Keratinocyte (primary cell): Measurements from ENCODE around the gene SMIM35. TPM values are rescaled to one million over a fixed set of nuclear protein-coding genes. Genes with fewer than 3 reads are reported as not detected.

Experiments used
- DNase-seq: peaks from one replicate; pipeline ENCODE4 v3.0.0-alpha.2; 2011; ENCODE audit warnings: low read depth, missing footprints, low spot score
- FAIRE-seq: peaks from 2 replicates; lab custom pipeline; 2011; peaks lifted over from hg19 to GRCh38; lab: Jason Lieb, UNC
- H2AFZ ChIP-seq: 2 replicates; pipeline ENCODE4 v1.6.0; 2012; ENCODE audit warnings: low read length, control low read depth, inconsistent platforms; ENCODE audit not compliant: control insufficient read depth
- H3K27ac ChIP-seq: 2 replicates; pipeline ENCODE4 v1.5.1; 2011; ENCODE audit warnings: low read length; ENCODE audit not compliant: control insufficient read depth, insufficient read depth
- H3K27me3 ChIP-seq: 3 replicates; pipeline ENCODE4 v1.6.0; 2011; ENCODE audit warnings: low read length; ENCODE audit not compliant: control insufficient read depth, insufficient read depth; ENCODE audit errors: extremely low read depth
- H3K36me3 ChIP-seq, 2 experiments: 2 replicates in 1 of 2; 3 replicates in 1 of 2; pipeline ENCODE4 v1.5.1; 2011; ENCODE audit warnings: low read length in 2 of 2, mild to moderate bottlenecking in 1 of 2; ENCODE audit not compliant: control insufficient read depth in 2 of 2, insufficient read depth in 2 of 2; ENCODE audit errors: extremely low read depth in 1 of 2
- H3K4me1 ChIP-seq: 3 replicates; pipeline ENCODE4 v1.5.1; 2011; ENCODE audit warnings: low read length; ENCODE audit not compliant: control insufficient read depth, insufficient read depth; ENCODE audit errors: extremely low read depth
- H3K4me2 ChIP-seq: 3 replicates; pipeline ENCODE4 v1.6.0; 2011; ENCODE audit warnings: low read depth, low read length; ENCODE audit not compliant: control insufficient read depth, insufficient read depth; ENCODE audit errors: extremely low read depth
- H3K4me3 ChIP-seq, 3 experiments: fragments of 200-600 bp in 1 of 3; sonication (generic) in 1 of 3; 2 replicates in 2 of 3; 3 replicates in 1 of 3; pipeline ENCODE4 v1.5.1; 2011 to 2016; ENCODE audit warnings: low read length in 3 of 3, mild to moderate bottlenecking in 3 of 3, control low read depth in 2 of 3, inconsistent platforms in 1 of 3, low read depth in 1 of 3, mixed read lengths in 1 of 3, mixed run types in 1 of 3, moderate library complexity in 1 of 3; ENCODE audit not compliant: control insufficient read depth in 2 of 3, insufficient read depth in 2 of 3; ENCODE audit errors: extremely low read depth in 1 of 3
- H3K79me2 ChIP-seq: 2 replicates; pipeline ENCODE4 v1.6.0; 2012; ENCODE audit warnings: low read length; ENCODE audit not compliant: control insufficient read depth, insufficient read depth
- H3K9ac ChIP-seq: 3 replicates; pipeline ENCODE4 v1.6.0; 2011; ENCODE audit warnings: low read length; ENCODE audit not compliant: control insufficient read depth, insufficient read depth; ENCODE audit errors: extremely low read depth
- H3K9me1 ChIP-seq: 3 replicates; pipeline ENCODE4 v1.6.0; 2011; ENCODE audit warnings: low read length; ENCODE audit not compliant: control insufficient read depth, insufficient read depth; ENCODE audit errors: extremely low read depth
- H3K9me3 ChIP-seq: 2 replicates; pipeline ENCODE4 v1.5.1; 2012; ENCODE audit warnings: low read depth, low read length; ENCODE audit not compliant: control insufficient read depth
- H4K20me1 ChIP-seq: 3 replicates; pipeline ENCODE4 v1.6.0; 2011; ENCODE audit warnings: low read length; ENCODE audit not compliant: control insufficient read depth, insufficient read depth; ENCODE audit errors: extremely low read depth
- EZH2 ChIP-seq: IDR thresholded peaks from one replicate; pipeline ENCODE4 v1.6.1; 2012; ENCODE audit warnings: inconsistent platforms, mild to moderate bottlenecking, low read length, moderate library complexity
- dilution Hi-C: fragments of 300-500 bp; cut with MboI; formaldehyde crosslinking; loops from one replicate; pipeline ENCODE4 v1.7.0; 2020; ENCODE audit warnings: low sequenced_read_pairs; ENCODE audit not compliant: extremely low pct_ligation_motif_present
- polyA plus RNA-seq, 5 experiments: library from polyadenylated mRNA; depleted of rRNA in 3 of 5; stranded (reverse) in 3 of 5; stranded (forward) in 1 of 5; unstranded in 1 of 5; fragments of >200 nt; gene quantifications; 1 replicate in 1 of 5; 2 replicates in 3 of 5; 3 replicates in 1 of 5; pipeline versions ENCODE4 v1.2.1 to v1.2.3, GENCODE V29; 2011 to 2012; ENCODE audit warnings: missing spikeins in 2 of 5, low read depth in 1 of 5, low replicate concordance in 1 of 5
- TF ChIP-seq, protein P1 (sequence below), 3 experiments: IDR thresholded peaks in 1 of 3; conservative IDR thresholded peaks in 1 of 3; optimal IDR thresholded peaks in 1 of 3; 2 replicates in 2 of 3; 3 replicates in 1 of 3; pipeline versions ENCODE3 to v1.5.1; 2011; ENCODE audit warnings: low read length in 3 of 3, mild to moderate bottlenecking in 3 of 3, moderate library complexity in 2 of 3, control low read depth in 1 of 3, inconsistent platforms in 1 of 3; ENCODE audit not compliant: insufficient read depth in 2 of 3; ENCODE audit errors: extremely low read depth in 1 of 3

The SMIM35 gene
- polyA plus RNA-seq, 1 donor (not counting 4 experiments of a cell fraction or from before 2014, with no cell fraction given), result not detected

DNA sequence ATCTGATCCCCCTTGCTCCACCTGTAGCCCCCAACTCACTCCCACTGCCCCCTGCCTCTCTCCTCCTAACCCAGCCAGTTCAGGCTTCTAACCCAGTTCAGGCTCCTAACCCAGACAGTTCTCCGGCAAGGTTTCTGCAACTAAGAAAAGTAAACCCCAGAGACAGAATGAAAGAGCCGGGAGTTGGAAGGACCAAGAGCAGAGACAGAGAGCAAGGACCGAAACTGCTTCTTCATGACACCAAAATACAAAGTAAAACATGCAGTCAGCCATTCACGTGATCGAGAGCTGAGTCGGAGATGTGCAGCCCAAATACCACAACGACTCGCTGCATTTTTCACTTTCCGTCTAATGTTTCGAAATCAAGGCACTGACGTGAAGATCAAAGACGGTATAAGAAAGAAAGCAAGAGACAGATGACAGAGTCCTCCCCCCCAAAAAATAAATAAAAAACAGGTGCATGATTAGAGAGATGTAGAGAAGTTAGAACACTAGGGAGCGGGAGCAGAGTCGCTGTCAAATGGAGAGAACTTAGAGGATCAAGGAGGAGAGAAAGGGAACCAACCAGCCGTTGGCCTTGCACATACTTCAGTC lies 99.7 kb downstream of the SMIM35 start:
- Histone ChIP-seq H3K9ac (no peak overlapping the region), H3K4me2 (no peak overlapping the region), H3K4me3 (no peak overlapping the region), H3K36me3 (no peaks in the 10 kb centered on the region), H4K20me1 (no peaks in the 10 kb centered on the region), H3K27ac (no peak overlapping the region), H3K4me1 (peaks cover 4% of the 10 kb centered on the region), H3K79me2 (no peaks in the 10 kb centered on the region), H2AFZ (no peak overlapping the region), H3K9me3 (no peaks in the 10 kb centered on the region), H3K9me1 (no peaks in the 10 kb centered on the region), H3K27me3 (peaks cover 40% of the 10 kb centered on the region)
- dilution Hi-C loops, result no loop called here
- TF ChIP-seq EZH2, result no peak
- TF ChIP-seq, protein P1, sequence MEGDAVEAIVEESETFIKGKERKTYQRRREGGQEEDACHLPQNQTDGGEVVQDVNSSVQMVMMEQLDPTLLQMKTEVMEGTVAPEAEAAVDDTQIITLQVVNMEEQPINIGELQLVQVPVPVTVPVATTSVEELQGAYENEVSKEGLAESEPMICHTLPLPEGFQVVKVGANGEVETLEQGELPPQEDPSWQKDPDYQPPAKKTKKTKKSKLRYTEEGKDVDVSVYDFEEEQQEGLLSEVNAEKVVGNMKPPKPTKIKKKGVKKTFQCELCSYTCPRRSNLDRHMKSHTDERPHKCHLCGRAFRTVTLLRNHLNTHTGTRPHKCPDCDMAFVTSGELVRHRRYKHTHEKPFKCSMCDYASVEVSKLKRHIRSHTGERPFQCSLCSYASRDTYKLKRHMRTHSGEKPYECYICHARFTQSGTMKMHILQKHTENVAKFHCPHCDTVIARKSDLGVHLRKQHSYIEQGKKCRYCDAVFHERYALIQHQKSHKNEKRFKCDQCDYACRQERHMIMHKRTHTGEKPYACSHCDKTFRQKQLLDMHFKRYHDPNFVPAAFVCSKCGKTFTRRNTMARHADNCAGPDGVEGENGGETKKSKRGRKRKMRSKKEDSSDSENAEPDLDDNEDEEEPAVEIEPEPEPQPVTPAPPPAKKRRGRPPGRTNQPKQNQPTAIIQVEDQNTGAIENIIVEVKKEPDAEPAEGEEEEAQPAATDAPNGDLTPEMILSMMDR (optimal IDR thresholded peaks at IDR 0.05 in 1 of 3, IDR thresholded peaks at IDR 0.05 in 1 of 3, conservative IDR thresholded peaks at IDR 0.05 in 1 of 3; ENCODE audit: extremely low read depth in 1 of 3, insufficient read depth in 2 of 3, low read length in 3 of 3), result no peak
- FAIRE-seq (no peak), DNase-seq (no peak)

DNA sequence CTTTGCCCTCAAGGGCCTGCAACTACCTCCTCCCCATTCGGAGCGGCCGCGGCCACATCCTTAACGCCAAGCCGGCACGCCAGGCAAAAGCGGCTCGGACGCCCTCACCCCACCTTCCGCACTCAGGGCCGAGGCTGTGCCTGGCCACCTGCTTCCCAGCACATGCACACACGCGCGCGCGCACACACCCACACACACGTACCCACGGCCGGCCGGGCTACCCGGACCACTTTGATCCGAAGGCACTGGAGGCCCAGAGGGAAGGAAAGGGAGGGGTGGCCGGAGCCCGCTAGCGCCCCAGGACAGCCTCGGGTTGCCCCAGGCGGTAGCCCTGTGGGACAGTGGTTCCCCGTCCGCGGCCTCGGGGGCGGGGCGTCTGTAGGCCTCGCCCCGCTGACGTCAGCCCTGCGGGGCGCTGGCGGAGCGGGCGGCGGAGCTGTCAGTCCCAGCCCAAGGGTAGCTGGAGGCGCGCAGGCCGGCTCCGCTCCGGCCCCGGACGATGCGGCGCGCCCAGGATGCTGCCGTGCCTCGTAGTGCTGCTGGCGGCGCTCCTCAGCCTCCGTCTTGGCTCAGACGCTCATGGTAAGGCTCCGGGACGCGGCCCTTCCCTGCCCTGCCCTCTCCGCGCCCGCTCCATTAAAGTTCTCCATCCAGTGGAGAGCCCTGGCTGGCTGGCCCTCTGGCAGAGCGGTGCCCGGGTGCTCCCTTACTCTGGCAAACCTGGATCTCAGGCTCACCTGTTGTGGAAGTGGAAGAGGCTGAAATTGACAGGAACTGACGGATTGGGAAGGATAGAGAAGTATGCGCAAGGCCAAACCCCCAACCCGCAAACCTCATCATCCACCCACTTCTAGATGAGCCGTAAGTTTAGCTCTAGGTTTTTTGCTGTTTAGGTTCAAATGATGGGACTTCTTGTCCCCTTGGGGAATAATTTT lies 100.5 kb downstream of the SMIM35 start, which contains the start of gene IL10RA:
Gene IL10RA, plus strand, starts transcription at position 442 of the 935 bp plus-strand sequence. Its CDS starts 74 bp downstream, at position 516.
- no peak for DNase-seq
- Histone ChIP-seq H3K27me3 (peaks cover 40% of the 10 kb centered on the region), H3K4me3 (peak within 1 kb of the TSS; percentile 39 to 60 (median 53)), H4K20me1 (no peaks in the 10 kb centered on the region), H3K4me2 (peak within 1 kb of the TSS; percentile 74), H3K9me3 (no peaks in the 10 kb centered on the region), H2AFZ (peak within 1 kb of the TSS; percentile 63), H3K27ac (no peak within 1 kb of the TSS), H3K36me3 (no peaks in the 10 kb centered on the region), H3K4me1 (peaks cover 4% of the 10 kb centered on the region), H3K79me2 (no peaks in the 10 kb centered on the region), H3K9ac (no peak within 1 kb of the TSS), H3K9me1 (no peaks in the 10 kb centered on the region)
- TF ChIP-seq, protein P1 (optimal IDR thresholded peaks at IDR 0.05 in 1 of 3, IDR thresholded peaks at IDR 0.05 in 1 of 3, conservative IDR thresholded peaks at IDR 0.05 in 1 of 3; ENCODE audit: extremely low read depth in 1 of 3, insufficient read depth in 2 of 3, low read length in 3 of 3), result no peak
- peak; percentile 21 for TF ChIP-seq EZH2
- FAIRE-seq, result no peak
- dilution Hi-C loops, result no loop called here
